MM.1S (cell line): ENCODE measurements around the gene COMP.

ENCODE experiments used
- DNase-seq: peaks from one replicate; pipeline ENCODE4 v3.0.0-alpha.2; 2015
- H2AFZ ChIP-seq: fragments of 300-600 bp; sonication (generic); 2 replicates; pipeline ENCODE4 v1.6.0; 2016; ENCODE audit warnings: antibody characterized with exemption, low read length
- H3F3A ChIP-seq: fragments of 300-600 bp; sonication (generic); 2 replicates; pipeline ENCODE4 v1.6.1; 2016; ENCODE audit warnings: mild to moderate bottlenecking, antibody characterized with exemption, low read length, moderate library complexity, mixed read lengths; ENCODE audit not compliant: insufficient read depth
- H3K27ac ChIP-seq: fragments of 300-600 bp; sonication (generic); 2 replicates; pipeline ENCODE4 v1.5.1; 2016; ENCODE audit warnings: mild to moderate bottlenecking, low read length
- H3K27me3 ChIP-seq: fragments of 300-600 bp; sonication (generic); replicated peaks from 2 replicates; pipeline ENCODE4 v1.6.0; 2016; ENCODE audit warnings: low read length; ENCODE audit not compliant: insufficient read depth
- H3K36me3 ChIP-seq: fragments of 300-600 bp; sonication (generic); replicated peaks from 2 replicates; pipeline ENCODE4 v1.6.1; 2016; ENCODE audit warnings: mild to moderate bottlenecking, low read length, mixed read lengths; ENCODE audit not compliant: insufficient read depth
- H3K4me1 ChIP-seq: fragments of 300-600 bp; sonication (generic); 2 replicates; pipeline ENCODE4 v1.6.1; 2016; ENCODE audit warnings: low read length, mixed read lengths
- H3K4me2 ChIP-seq: fragments of 300-600 bp; sonication (generic); 2 replicates; pipeline ENCODE4 v1.6.0; 2016; ENCODE audit warnings: low read depth, low read length
- H3K4me3 ChIP-seq: fragments of 300-600 bp; sonication (generic); 2 replicates; pipeline ENCODE4 v1.5.1; 2016; ENCODE audit warnings: low read length, mixed read lengths
- H3K79me2 ChIP-seq: fragments of 300-600 bp; sonication (generic); 2 replicates; pipeline ENCODE4 v1.6.1; 2016; ENCODE audit warnings: mixed run types, low read length, mixed read lengths
- H3K9ac ChIP-seq: fragments of 300-600 bp; sonication (generic); 2 replicates; pipeline ENCODE4 v1.6.1; 2016; ENCODE audit warnings: low read length, mixed read lengths
- H3K9me2 ChIP-seq: fragments of 300-600 bp; sonication (generic); replicated peaks from 2 replicates; pipeline ENCODE4 v1.6.1; 2016; ENCODE audit warnings: mild to moderate bottlenecking, low read length, mixed read lengths; ENCODE audit not compliant: insufficient read depth
- H3K9me3 ChIP-seq: fragments of 300-600 bp; sonication (generic); replicated peaks from 2 replicates; pipeline ENCODE4 v1.6.1; 2016; ENCODE audit warnings: mild to moderate bottlenecking, low read length, mixed read lengths; ENCODE audit not compliant: insufficient read depth
- H4K20me1 ChIP-seq: fragments of 300-600 bp; sonication (generic); 2 replicates; pipeline ENCODE4 v1.6.1; 2016; ENCODE audit warnings: mild to moderate bottlenecking, low read length, moderate library complexity, mixed read lengths; ENCODE audit not compliant: insufficient read depth
- CTCF ChIP-seq: fragments of 300-600 bp; sonication (generic); IDR thresholded peaks from 2 replicates; pipeline ENCODE4 v1.5.1; 2016; ENCODE audit warnings: antibody characterized with exemption, low read length, mixed read lengths
- EZH2 ChIP-seq: fragments of 300-600 bp; sonication (generic); optimal IDR thresholded peaks from 2 replicates; pipeline ENCODE3; 2017; ENCODE audit warnings: low read depth, mild to moderate bottlenecking, antibody characterized with exemption, low read length, mixed read lengths
- EZH2phosphoT487 ChIP-seq: fragments of 300-600 bp; sonication (generic); IDR thresholded peaks from 2 replicates; pipeline ENCODE4 v1.6.1; 2018; ENCODE audit warnings: antibody characterized with exemption, low read length

Gene COMP

GRCh38 chr19:18790566-18791314, at the start of gene COMP:
Gene COMP (minus strand): TSS chr19:18791305. CDS start chr19:18791269, 36 bp downstream.
- no peak for TF ChIP-seq CTCF
- TF ChIP-seq EZH2: peak; percentile 47
- H4K20me1 ChIP-seq: no peaks in the 10 kb centered on the region
- H3K27ac ChIP-seq: no peak within 1 kb of the TSS
- no peak within 1 kb of the TSS for H3K4me3 ChIP-seq
- H3K9me2 ChIP-seq: no peaks in the 10 kb centered on the region
- no peak within 1 kb of the TSS for H3K9ac ChIP-seq
- no peak within 1 kb of the TSS for H3K4me2 ChIP-seq
- no peaks in the 10 kb centered on the region for H3K4me1 ChIP-seq
- no peaks in the 10 kb centered on the region for H3K36me3 ChIP-seq
- no peaks in the 10 kb centered on the region for H3K79me2 ChIP-seq
- no peaks in the 10 kb centered on the region for H3K9me3 ChIP-seq
- no peak within 1 kb of the TSS for H2AFZ ChIP-seq
- no peaks in the 10 kb centered on the region for H3F3A ChIP-seq
- peaks cover 67% of the 10 kb centered on the region for H3K27me3 ChIP-seq
- DNase-seq: no peak

- no peak overlapping the region for H3K9ac ChIP-seq
- peaks cover 12% of the 10 kb centered on the region for H3K36me3 ChIP-seq
- peaks cover 94% of the 10 kb centered on the region for H4K20me1 ChIP-seq
- no peak overlapping the region for H2AFZ ChIP-seq
- peaks cover 15% of the 10 kb centered on the region for H3K4me1 ChIP-seq
- no peaks in the 10 kb centered on the region for H3F3A ChIP-seq
- no peaks in the 10 kb centered on the region for H3K9me2 ChIP-seq
- H3K4me3 ChIP-seq: no peak overlapping the region
- H3K27me3 ChIP-seq: no peaks in the 10 kb centered on the region
- DNase-seq: no peak
- no peaks in the 10 kb centered on the region for H3K9me3 ChIP-seq
- no peak overlapping the region for H3K27ac ChIP-seq
- H3K79me2 ChIP-seq: peaks cover 100% of the 10 kb centered on the region
- H3K4me2 ChIP-seq: no peak overlapping the region
- TF ChIP-seq CTCF (no peak), EZH2 (no peak)
These were observed 49.5 kb upstream of the COMP start for GRCh38 chr19:18840288-18841267.

GRCh38 chr19:18839465-18840287, 48.6 kb upstream of the COMP start:
- Histone ChIP-seq H3K27me3 (no peaks in the 10 kb centered on the region), H3K27ac (no peak overlapping the region), H4K20me1 (peaks cover 94% of the 10 kb centered on the region), H2AFZ (no peak overlapping the region), H3K4me3 (no peak overlapping the region), H3K9me3 (no peaks in the 10 kb centered on the region), H3K79me2 (peaks cover 100% of the 10 kb centered on the region), H3F3A (no peaks in the 10 kb centered on the region), H3K9ac (no peak overlapping the region), H3K9me2 (no peaks in the 10 kb centered on the region), H3K4me2 (no peak overlapping the region), H3K36me3 (peaks cover 14% of the 10 kb centered on the region), H3K4me1 (peaks cover 23% of the 10 kb centered on the region)
- no peak for DNase-seq
- TF ChIP-seq EZH2: no peak
- no peak for TF ChIP-seq EZH2phosphoT487
- no peak for TF ChIP-seq CTCF
